GM12864 (cell line): ENCODE data around the gene USP11.

ENCODE experiments used
- DNase-seq: peaks from one replicate; pipeline ENCODE4 v3.0.0-alpha.2; 2011; ENCODE audit warnings: low read depth
- H3K4me3 ChIP-seq: 2 replicates; pipeline ENCODE4 v1.5.1; 2011; ENCODE audit warnings: mild to moderate bottlenecking, low read depth, low read length, control low read depth
- CTCF ChIP-seq: IDR thresholded peaks from 2 replicates; pipeline ENCODE4 v1.5.1; 2011; ENCODE audit warnings: low read depth, mild to moderate bottlenecking, moderate library complexity, low read length, control low read depth, inconsistent platforms; ENCODE audit errors: missing control alignments

The USP11 gene

GRCh38 chrX:47264483-47265173 is 31.8 kb downstream of the USP11 start:
- DNase-seq, result no peak
- TF ChIP-seq CTCF, result no peak
- no peak overlapping the region for H3K4me3 ChIP-seq

- TF ChIP-seq CTCF, result no peak
- no peak for DNase-seq
- no peak overlapping the region for H3K4me3 ChIP-seq
Observed at GRCh38 chrX:47266643-47267042, 33.8 kb downstream of the USP11 start.

- no peak for DNase-seq
- H3K4me3 ChIP-seq, result no peak overlapping the region
- TF ChIP-seq CTCF, result no peak
Observed at GRCh38 chrX:47272013-47272408, 39.2 kb downstream of the USP11 start.

GRCh38 chrX:47273011-47273730 is 40.4 kb downstream of the USP11 start:
- DNase-seq, result no peak
- no peak overlapping the region for H3K4me3 ChIP-seq
- no peak for TF ChIP-seq CTCF

GRCh38 chrX:47278691-47279090 is 45.9 kb downstream of the USP11 start:
- H3K4me3 ChIP-seq, result no peak overlapping the region
- TF ChIP-seq CTCF, result no peak
- DNase-seq, result no peak

GRCh38 chrX:47283015-47283771 is 50.4 kb downstream of the USP11 start:
- TF ChIP-seq CTCF, result no peak
- no peak overlapping the region for H3K4me3 ChIP-seq
- no peak for DNase-seq
